Loucy (cell line): ENCODE results near the gene GAS7.

ENCODE experiments used
- H2AFZ ChIP-seq: fragments of 200-600 bp; sonication (generic); 2 replicates; pipeline ENCODE4 v1.6.0; 2016; ENCODE audit warnings: antibody characterized with exemption, mild to moderate bottlenecking, low read length, moderate library complexity
- H3F3A ChIP-seq: fragments of 200-600 bp; 2 replicates; pipeline ENCODE4 v1.6.0; 2016; ENCODE audit warnings: antibody characterized with exemption, low read depth, mild to moderate bottlenecking
- H3K27me3 ChIP-seq: fragments of 200-600 bp; sonication (generic); 2 replicates; pipeline ENCODE4 v1.6.1; 2014; ENCODE audit warnings: low read length, mild to moderate bottlenecking; ENCODE audit not compliant: insufficient read depth, poor library complexity, severe bottlenecking
- H3K36me3 ChIP-seq: fragments of 200-600 bp; sonication (generic); 2 replicates; pipeline ENCODE4 v1.6.1; 2016; ENCODE audit warnings: low read length; ENCODE audit not compliant: insufficient read depth
- H3K4me1 ChIP-seq: fragments of 200-600 bp; sonication (generic); 2 replicates; pipeline ENCODE4 v1.5.1; 2014; ENCODE audit warnings: low read length, mild to moderate bottlenecking; ENCODE audit not compliant: insufficient read depth, poor library complexity, severe bottlenecking
- H3K4me2 ChIP-seq: fragments of 200-600 bp; sonication (generic); 2 replicates; pipeline ENCODE4 v1.6.0; 2014; ENCODE audit warnings: antibody characterized with exemption, low read length, low read depth, mild to moderate bottlenecking; ENCODE audit not compliant: poor library complexity, severe bottlenecking
- H3K4me3 ChIP-seq: fragments of 200-600 bp; sonication (generic); 2 replicates; pipeline ENCODE4 v1.5.1; 2014; ENCODE audit warnings: low read length, mild to moderate bottlenecking, mixed read lengths; ENCODE audit not compliant: poor library complexity, severe bottlenecking
- H3K79me2 ChIP-seq: fragments of 200-600 bp; sonication (generic); 2 replicates; pipeline ENCODE4 v1.6.1; 2014; ENCODE audit warnings: low read length; ENCODE audit not compliant: insufficient read depth
- H3K9ac ChIP-seq: fragments of 200-600 bp; sonication (generic); 2 replicates; pipeline ENCODE4 v1.6.0; 2014; ENCODE audit warnings: mild to moderate bottlenecking, low read depth, low read length, moderate library complexity; ENCODE audit not compliant: poor library complexity, severe bottlenecking
- H3K9me2 ChIP-seq: fragments of 200-600 bp; sonication (generic); replicated peaks from 2 replicates; pipeline ENCODE4 v1.6.1; 2016; ENCODE audit warnings: low read depth, low read length, mixed read lengths
- H3K9me3 ChIP-seq: fragments of 200-600 bp; sonication (generic); 2 replicates; pipeline ENCODE4 v1.6.1; 2014; ENCODE audit warnings: mild to moderate bottlenecking, antibody characterized with exemption, low read length, low read depth; ENCODE audit not compliant: insufficient read depth
- H4K20me1 ChIP-seq: fragments of 200-600 bp; sonication (generic); 2 replicates; pipeline ENCODE4 v1.6.0; 2014; ENCODE audit warnings: antibody characterized with exemption, low read length, mild to moderate bottlenecking; ENCODE audit not compliant: insufficient read depth, poor library complexity, severe bottlenecking
- CTCF ChIP-seq: fragments of 200-600 bp; sonication (generic); conservative IDR thresholded peaks from 2 replicates; pipeline ENCODE4 v1.5.1; 2014; ENCODE audit warnings: mild to moderate bottlenecking, antibody characterized with exemption, low read length
- EZH2phosphoT487 ChIP-seq: fragments of 200-600 bp; IDR thresholded peaks from 2 replicates; pipeline ENCODE4 v1.6.1; 2018; ENCODE audit warnings: antibody characterized with exemption, mild to moderate bottlenecking, moderate library complexity, borderline replicate concordance

Gene GAS7

GRCh38 chr17:10233161-10233560 is 34.8 kb upstream of the GAS7 start:
- H3K4me3 ChIP-seq = no peak overlapping the region
- no peaks in the 10 kb centered on the region for H3K4me1 ChIP-seq
- no peak overlapping the region for H3K9ac ChIP-seq
- H3K79me2 ChIP-seq = no peaks in the 10 kb centered on the region
- no peak for TF ChIP-seq EZH2phosphoT487
- TF ChIP-seq CTCF = no peak
- H3K9me3 ChIP-seq = no peaks in the 10 kb centered on the region
- H3K36me3 ChIP-seq = no peaks in the 10 kb centered on the region
- no peak overlapping the region for H3K4me2 ChIP-seq
- H3F3A ChIP-seq = no peaks in the 10 kb centered on the region
- no peaks in the 10 kb centered on the region for H4K20me1 ChIP-seq
- H2AFZ ChIP-seq = no peak overlapping the region
- H3K27me3 ChIP-seq = no peaks in the 10 kb centered on the region
- H3K9me2 ChIP-seq = no peaks in the 10 kb centered on the region

- H3K9me2 ChIP-seq = no peaks in the 10 kb centered on the region
- no peak overlapping the region for H3K9ac ChIP-seq
- no peaks in the 10 kb centered on the region for H3K36me3 ChIP-seq
- H3F3A ChIP-seq = no peaks in the 10 kb centered on the region
- no peaks in the 10 kb centered on the region for H3K27me3 ChIP-seq
- peaks cover 19% of the 10 kb centered on the region for H3K4me1 ChIP-seq
- no peak overlapping the region for H3K4me2 ChIP-seq
- no peak overlapping the region for H2AFZ ChIP-seq
- no peaks in the 10 kb centered on the region for H3K9me3 ChIP-seq
- no peak for TF ChIP-seq CTCF
- TF ChIP-seq EZH2phosphoT487 = no peak
- H4K20me1 ChIP-seq = no peaks in the 10 kb centered on the region
- H3K4me3 ChIP-seq = no peak overlapping the region
- H3K79me2 ChIP-seq = no peaks in the 10 kb centered on the region
These were observed 30.8 kb upstream of the GAS7 start for GRCh38 chr17:10229181-10229580.

- Histone ChIP-seq H3K9me3 (peaks cover 3% of the 10 kb centered on the region; the same call in 1 of the 2 replicates), H3K4me1 (peaks cover 19% of the 10 kb centered on the region), H3F3A (no peaks in the 10 kb centered on the region), H3K9ac (no peak overlapping the region), H3K9me2 (no peaks in the 10 kb centered on the region), H3K4me2 (no peak overlapping the region), H3K36me3 (no peaks in the 10 kb centered on the region), H3K79me2 (no peaks in the 10 kb centered on the region), H3K4me3 (no peak overlapping the region), H3K27me3 (no peaks in the 10 kb centered on the region), H4K20me1 (no peaks in the 10 kb centered on the region), H2AFZ (no peak overlapping the region)
- peak; percentile 99 for TF ChIP-seq CTCF
- no peak for TF ChIP-seq EZH2phosphoT487
These were observed 28.7 kb upstream of the GAS7 start for GRCh38 chr17:10226930-10227695.
